K562 (cell line): ENCODE measurements around the gene VTI1B. TPM values are rescaled to one million over a fixed set of nuclear protein-coding genes. Genes with fewer than 3 reads are reported as not detected.
A peak's percentile ranks its signal among the peaks of the same experiment; 100 is the strongest.

Source experiments
- ARHGAP35 ChIP-seq: fragments of 450-650 bp; IDR thresholded peaks from 2 replicates; pipeline ENCODE4 v1.6.1; 2018; ENCODE audit not compliant: partially characterized antibody
- CBX2 ChIP-seq: fragments of 200-600 bp; sonication (generic); IDR thresholded peaks from one replicate; pipeline ENCODE4 v1.6.1; 2012; ENCODE audit warnings: mild to moderate bottlenecking, low read length, inconsistent platforms; ENCODE audit not compliant: insufficient read depth, poor library complexity, severe bottlenecking
- FOXP1 ChIP-seq: sonication (generic); formaldehyde crosslinking; IDR thresholded peaks from 2 replicates; pipeline ENCODE4 v1.8.0; 2022; ENCODE audit warnings: mild to moderate bottlenecking, missing genetic modification reagents
- GATA2 ChIP-seq: sonication (generic); formaldehyde crosslinking; IDR thresholded peaks from 2 replicates; pipeline ENCODE4 v1.4.0; 2020; ENCODE audit warnings: mild to moderate bottlenecking, missing genetic modification reagents
- MXI1 ChIP-seq: IDR thresholded peaks from 2 replicates; pipeline ENCODE4 v1.6.1; 2011; ENCODE audit warnings: low read depth, mild to moderate bottlenecking, improper control_type of control experiment, low read length
- NFE2L1 ChIP-seq: fragments of 450-650 bp; IDR thresholded peaks from 2 replicates; pipeline ENCODE4 v1.6.1; 2016; ENCODE audit warnings: missing genetic modification characterization, low read depth, mild to moderate bottlenecking, missing compliant biosample characterization, moderate library complexity, borderline replicate concordance
- RBBP5 ChIP-seq: fragments of 200-600 bp; sonication (generic); IDR thresholded peaks from 2 replicates; pipeline ENCODE4 v1.6.1; 2012; ENCODE audit warnings: borderline replicate concordance, mild to moderate bottlenecking, low read length, control low read depth, inconsistent platforms; ENCODE audit not compliant: insufficient read depth, poor library complexity, severe bottlenecking
- THRAP3 ChIP-seq: fragments of 450-650 bp; IDR thresholded peaks from 2 replicates; pipeline ENCODE4 v1.6.1; 2016; ENCODE audit warnings: mild to moderate bottlenecking, inconsistent platforms, borderline replicate concordance
- UBTF ChIP-seq, 2 experiments: IDR thresholded peaks; 2 replicates each; pipeline ENCODE4 v1.6.1; 2012; ENCODE audit warnings: improper control_type of control experiment in 2 of 2, low read depth in 2 of 2, low read length in 2 of 2, borderline replicate concordance in 1 of 2
- ZNF274 ChIP-seq: IDR thresholded peaks from 2 replicates; pipeline ENCODE4 v1.6.1; 2011; ENCODE audit warnings: low read depth, mild to moderate bottlenecking, low read length, moderate library complexity, borderline replicate concordance
- ZNF740 ChIP-seq, 3 experiments: fragments of 200-800 bp in 1 of 3; sonication (Bioruptor generic) in 1 of 3; sonication (generic) in 1 of 3; formaldehyde crosslinking in 1 of 3; IDR thresholded peaks; 2 replicates each; pipeline versions ENCODE4 v1.6.1 to v1.8.0; 2016 to 2022; ENCODE audit warnings: mild to moderate bottlenecking in 2 of 3, missing compliant biosample characterization in 2 of 3, missing genetic modification characterization in 2 of 3, missing genetic modification reagents in 1 of 3
- ZNF778 ChIP-seq: fragments of 450-650 bp; formaldehyde crosslinking; IDR thresholded peaks from 2 replicates; pipeline ENCODE4 v1.4.0; 2020; ENCODE audit warnings: mild to moderate bottlenecking, moderate library complexity
- polyA plus RNA-seq, 8 experiments: library from polyadenylated mRNA; depleted of rRNA in 4 of 8; stranded (reverse) in 5 of 8; unstranded in 3 of 8; fragments of >200 nt; fragmentation: Nextera tagmentation in 2 of 8; fragmentation: Illumina TruSeq in 1 of 8; extraction: Ambion mirVana in 2 of 8; extraction: Trizol in 1 of 8; gene quantifications; 2 replicates each; pipeline versions ENCODE4 v1.2.1 to v1.2.3, GENCODE V29; 2011 to 2014; ENCODE audit warnings: inconsistent platforms in 1 of 8, missing spikeins in 1 of 8
- total RNA-seq, 7 experiments: library from RNA; depleted of rRNA in 6 of 7; stranded (reverse); fragments of >200 nt in 6 of 7; fragmentation: Illumina TruSeq in 2 of 7; extraction: Trizol in 2 of 7; gene quantifications; 2 replicates each; pipeline versions ENCODE4 v1.2.1 to v1.2.3, GENCODE V29; 2011 to 2021; ENCODE audit warnings: low replicate concordance in 1 of 7
- TF ChIP-seq, protein P1 (sequence below), 2 experiments: fragments of 450-650 bp; IDR thresholded peaks; 2 replicates each; pipeline ENCODE4 v1.6.1; 2016; ENCODE audit warnings: mild to moderate bottlenecking in 2 of 2, borderline replicate concordance in 1 of 2, low read depth in 1 of 2, moderate library complexity in 1 of 2

VTI1B gene
- total and polyA plus RNA-seq, 9 of the 15 experiments (the other 6 are each of a cell fraction or from before 2014, with no cell fraction given), result 7.8 to 69.8 (median 50.1) TPM

DNA sequence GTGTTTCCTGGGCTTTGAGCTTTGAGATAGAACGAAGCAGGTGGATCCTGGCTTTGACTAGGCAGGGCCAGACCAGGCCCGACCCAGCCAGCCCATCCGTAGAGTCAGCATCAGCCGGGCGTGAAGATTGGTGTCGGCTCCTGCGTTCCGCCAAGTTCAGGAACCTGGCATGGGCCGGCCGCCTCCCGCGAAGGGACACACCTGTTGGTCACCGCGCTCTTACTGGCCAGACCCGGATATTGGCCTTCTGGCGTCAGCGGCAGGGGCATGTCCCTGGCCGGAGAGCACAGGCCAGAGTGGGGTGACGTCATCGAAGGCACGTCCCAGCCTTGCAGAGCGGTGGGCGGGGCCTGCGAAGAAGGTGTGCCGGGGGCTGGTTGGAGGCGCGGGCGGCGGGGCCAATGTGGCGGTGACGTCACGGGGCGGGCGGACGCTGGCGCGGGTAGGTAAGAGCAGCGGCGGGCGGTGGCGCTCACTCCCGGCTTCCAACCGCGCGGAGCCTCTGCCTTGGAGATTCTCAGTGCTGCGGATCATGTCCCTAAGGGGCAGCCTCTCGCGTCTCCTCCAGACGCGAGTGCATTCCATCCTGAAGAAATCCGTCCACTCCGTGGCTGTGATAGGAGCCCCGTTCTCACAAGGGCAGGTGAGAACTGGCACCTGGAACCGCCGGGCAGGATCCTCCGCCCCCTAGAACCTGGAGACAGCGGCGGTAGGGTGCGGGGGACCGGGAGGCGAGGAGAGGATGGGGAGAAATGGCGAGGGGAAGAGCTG lies 54.8 kb downstream of the VTI1B start, which contains the start of gene ARG2 (continued):
- TF ChIP-seq THRAP3 (no peak), UBTF (IDR thresholded peaks at IDR 0.05; ENCODE audit: borderline replicate concordance in 1 of 2, low read depth in 2 of 2, low read length in 2 of 2) (0 out of 4 replicates have a peak, but pooled peaks of 1 of the 2 experiments have one; percentile 44), GATA2 (CRISPR knock-in tag) (no peak), ZNF740 (CRISPR knock-in tag; IDR thresholded peaks at IDR 0.05) (no peak), ZNF740 (tag; IDR thresholded peaks at IDR 0.05) (no peak), RBBP5 (no peak), FOXP1 (CRISPR knock-in tag) (no peak; the same call in 1 of the 2 replicates), CBX2 (no peak), ZNF778 (CRISPR knock-in tag) (no peak), ZNF274 (no peak), NFE2L1 (tag) (no peak), ARHGAP35 (no peak), MXI1 (no peak)
- TF ChIP-seq, protein P1, sequence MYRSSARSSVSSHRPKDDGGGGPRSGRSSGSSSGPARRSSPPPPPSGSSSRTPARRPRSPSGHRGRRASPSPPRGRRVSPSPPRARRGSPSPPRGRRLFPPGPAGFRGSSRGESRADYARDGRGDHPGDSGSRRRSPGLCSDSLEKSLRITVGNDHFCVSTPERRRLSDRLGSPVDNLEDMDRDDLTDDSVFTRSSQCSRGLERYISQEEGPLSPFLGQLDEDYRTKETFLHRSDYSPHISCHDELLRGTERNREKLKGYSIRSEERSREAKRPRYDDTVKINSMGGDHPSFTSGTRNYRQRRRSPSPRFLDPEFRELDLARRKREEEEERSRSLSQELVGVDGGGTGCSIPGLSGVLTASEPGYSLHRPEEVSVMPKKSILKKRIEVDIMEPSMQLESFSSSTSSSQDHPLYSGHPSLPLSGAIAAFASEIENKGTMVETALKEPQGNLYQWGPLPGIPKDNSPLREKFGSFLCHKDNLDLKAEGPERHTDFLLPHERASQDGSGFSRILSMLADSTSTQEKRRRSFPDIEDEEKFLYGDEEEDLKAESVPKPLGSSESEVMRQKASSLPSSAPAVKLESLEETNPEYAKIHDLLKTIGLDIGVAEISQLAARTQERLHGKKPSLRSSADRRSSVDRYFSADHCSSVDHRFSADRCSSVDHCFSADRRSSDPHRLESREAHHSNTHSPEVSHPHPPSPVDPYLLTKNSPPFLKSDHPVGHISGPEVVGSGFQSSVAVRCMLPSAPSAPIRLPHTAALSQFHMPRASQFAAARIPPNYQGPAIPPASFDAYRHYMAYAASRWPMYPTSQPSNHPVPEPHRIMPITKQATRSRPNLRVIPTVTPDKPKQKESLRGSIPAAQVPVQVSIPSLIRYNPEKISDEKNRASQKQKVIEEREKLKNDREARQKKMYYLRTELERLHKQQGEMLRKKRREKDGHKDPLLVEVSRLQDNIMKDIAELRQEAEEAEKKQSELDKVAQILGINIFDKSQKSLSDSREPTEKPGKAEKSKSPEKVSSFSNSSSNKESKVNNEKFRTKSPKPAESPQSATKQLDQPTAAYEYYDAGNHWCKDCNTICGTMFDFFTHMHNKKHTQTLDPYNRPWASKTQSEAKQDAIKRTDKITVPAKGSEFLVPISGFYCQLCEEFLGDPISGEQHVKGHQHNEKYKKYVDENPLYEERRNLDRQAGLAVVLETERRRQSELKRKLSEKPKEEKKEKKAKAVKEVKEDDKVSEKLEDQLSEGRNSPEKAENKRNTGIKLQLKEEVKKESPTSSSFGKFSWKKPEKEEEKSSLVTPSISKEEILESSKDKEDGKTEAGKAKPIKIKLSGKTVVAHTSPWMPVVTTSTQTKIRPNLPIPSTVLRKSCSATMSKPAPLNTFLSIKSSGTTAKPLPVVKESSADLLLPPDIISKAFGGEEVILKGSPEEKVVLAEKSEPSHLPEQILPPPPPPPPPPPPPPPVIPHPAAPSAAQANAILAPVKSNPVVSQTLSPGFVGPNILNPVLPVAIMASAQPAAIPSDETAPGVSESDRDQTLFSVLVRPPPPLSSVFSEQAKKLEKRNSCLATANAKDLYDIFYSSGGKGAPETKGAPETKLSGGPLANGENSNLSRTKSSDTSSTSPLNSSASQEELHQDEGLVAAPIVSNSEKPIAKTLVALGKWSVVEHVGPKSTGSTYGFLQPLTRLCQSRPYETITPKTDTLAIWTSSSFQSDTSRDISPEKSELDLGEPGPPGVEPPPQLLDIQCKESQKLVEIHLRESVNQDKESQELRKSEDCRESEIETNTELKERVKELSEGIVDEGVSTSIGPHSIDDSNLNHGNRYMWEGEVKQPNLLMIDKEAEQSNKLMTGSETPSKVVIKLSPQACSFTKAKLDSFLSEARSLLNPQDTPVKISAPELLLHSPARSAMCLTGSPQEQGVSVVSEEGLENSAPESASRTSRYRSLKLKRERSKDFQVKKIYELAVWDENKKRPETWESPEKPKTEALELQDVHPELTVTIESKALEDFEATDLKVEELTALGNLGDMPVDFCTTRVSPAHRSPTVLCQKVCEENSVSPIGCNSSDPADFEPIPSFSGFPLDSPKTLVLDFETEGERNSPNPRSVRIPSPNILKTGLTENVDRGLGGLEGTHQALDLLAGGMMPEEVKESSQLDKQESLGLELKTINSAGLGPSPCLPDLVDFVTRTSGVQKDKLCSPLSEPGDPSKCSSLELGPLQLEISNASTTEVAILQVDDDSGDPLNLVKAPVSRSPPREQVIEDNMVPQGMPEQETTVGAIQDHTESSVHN (IDR thresholded peaks at IDR 0.05; ENCODE audit: borderline replicate concordance in 1 of 2, low read depth in 1 of 2), result peak in 1 of 2 experiments; percentile 87; a peak in 1 of 4 replicates
